Measurements from ENCODE around the gene FOXO6.

FOXO6 gene

GRCh38 chr1:41317361-41317760 lies 43.9 kb upstream of the FOXO6 start (continued):
- TF ChIP-seq ARNTL (CRISPR knock-in tag; IDR thresholded peaks at IDR 0.05; ENCODE audit: borderline replicate concordance, low read depth): no peak
- no peak for TF ChIP-seq CSDC2 (CRISPR knock-in tag; IDR thresholded peaks at IDR 0.05)
- TF ChIP-seq OSR1 (CRISPR knock-in tag; IDR thresholded peaks at IDR 0.05): no peak
- no peak for TF ChIP-seq TCF4 (CRISPR knock-in tag; IDR thresholded peaks at IDR 0.05; ENCODE audit: borderline replicate concordance)

- no peak for TF ChIP-seq ZFP3 (CRISPR knock-in tag; IDR thresholded peaks at IDR 0.05)
- no peak for TF ChIP-seq ZNF565 (CRISPR knock-in tag; conservative IDR thresholded peaks at IDR 0.05; ENCODE audit: low read depth)
- TF ChIP-seq ZNF8 (CRISPR knock-in tag; IDR thresholded peaks at IDR 0.05): no peak
- TF ChIP-seq CSDC2 (CRISPR knock-in tag; IDR thresholded peaks at IDR 0.05): no peak
- no peak for TF ChIP-seq GLIS3 (CRISPR knock-in tag; IDR thresholded peaks at IDR 0.05)
- no peak for TF ChIP-seq ISL1 (CRISPR knock-in tag; IDR thresholded peaks at IDR 0.05)
- no peak for TF ChIP-seq BACH2 (CRISPR knock-in tag; IDR thresholded peaks at IDR 0.05; ENCODE audit: borderline replicate concordance)
- no peak for ATAC-seq
Observed at GRCh38 chr1:41318135-41318534, 43.1 kb upstream of the FOXO6 start.

- TF ChIP-seq CSRNP3 (CRISPR knock-in tag; IDR thresholded peaks at IDR 0.05) (no peak), PATZ1 (CRISPR knock-in tag; IDR thresholded peaks at IDR 0.05; ENCODE audit: borderline replicate concordance) (no peak), OSR1 (CRISPR knock-in tag; IDR thresholded peaks at IDR 0.05) (no peak), CREB5 (CRISPR knock-in tag; IDR thresholded peaks at IDR 0.05; ENCODE audit: low read depth) (no peak), ZNF565 (CRISPR knock-in tag; conservative IDR thresholded peaks at IDR 0.05; ENCODE audit: low read depth) (no peak), ZC3H10 (CRISPR knock-in tag; IDR thresholded peaks at IDR 0.05) (no peak)
- no peak for ATAC-seq
Observed at GRCh38 chr1:41319106-41319755, 42.0 kb upstream of the FOXO6 start.

GRCh38 chr1:41319807-41320711 lies 41.2 kb upstream of the FOXO6 start:
- TF ChIP-seq CSDC2 (CRISPR knock-in tag; IDR thresholded peaks at IDR 0.05) (no peak), BACH2 (CRISPR knock-in tag; IDR thresholded peaks at IDR 0.05; ENCODE audit: borderline replicate concordance) (no peak), ZC3H10 (CRISPR knock-in tag; IDR thresholded peaks at IDR 0.05) (no peak), SNAI2 (CRISPR knock-in tag; IDR thresholded peaks at IDR 0.05) (no peak), CREB5 (CRISPR knock-in tag; IDR thresholded peaks at IDR 0.05; ENCODE audit: low read depth) (no peak), POU6F1 (CRISPR knock-in tag; IDR thresholded peaks at IDR 0.05; ENCODE audit: borderline replicate concordance, low read depth) (no peak), ZNF70 (CRISPR knock-in tag; IDR thresholded peaks at IDR 0.05) (no peak), TCF4 (CRISPR knock-in tag; IDR thresholded peaks at IDR 0.05; ENCODE audit: borderline replicate concordance) (no peak), ZFP3 (CRISPR knock-in tag; IDR thresholded peaks at IDR 0.05) (no peak), TSHZ2 (CRISPR knock-in tag; IDR thresholded peaks at IDR 0.05) (no peak), ISL1 (CRISPR knock-in tag; IDR thresholded peaks at IDR 0.05) (no peak), ARNTL (CRISPR knock-in tag; IDR thresholded peaks at IDR 0.05; ENCODE audit: borderline replicate concordance, low read depth) (no peak), TOX (CRISPR knock-in tag; IDR thresholded peaks at IDR 0.05; ENCODE audit: borderline replicate concordance) (no peak), ZFP30 (CRISPR knock-in tag; IDR thresholded peaks at IDR 0.05) (no peak)
- no peak for ATAC-seq
